ENCODE measurements around the gene SLC15A3.

DNA sequence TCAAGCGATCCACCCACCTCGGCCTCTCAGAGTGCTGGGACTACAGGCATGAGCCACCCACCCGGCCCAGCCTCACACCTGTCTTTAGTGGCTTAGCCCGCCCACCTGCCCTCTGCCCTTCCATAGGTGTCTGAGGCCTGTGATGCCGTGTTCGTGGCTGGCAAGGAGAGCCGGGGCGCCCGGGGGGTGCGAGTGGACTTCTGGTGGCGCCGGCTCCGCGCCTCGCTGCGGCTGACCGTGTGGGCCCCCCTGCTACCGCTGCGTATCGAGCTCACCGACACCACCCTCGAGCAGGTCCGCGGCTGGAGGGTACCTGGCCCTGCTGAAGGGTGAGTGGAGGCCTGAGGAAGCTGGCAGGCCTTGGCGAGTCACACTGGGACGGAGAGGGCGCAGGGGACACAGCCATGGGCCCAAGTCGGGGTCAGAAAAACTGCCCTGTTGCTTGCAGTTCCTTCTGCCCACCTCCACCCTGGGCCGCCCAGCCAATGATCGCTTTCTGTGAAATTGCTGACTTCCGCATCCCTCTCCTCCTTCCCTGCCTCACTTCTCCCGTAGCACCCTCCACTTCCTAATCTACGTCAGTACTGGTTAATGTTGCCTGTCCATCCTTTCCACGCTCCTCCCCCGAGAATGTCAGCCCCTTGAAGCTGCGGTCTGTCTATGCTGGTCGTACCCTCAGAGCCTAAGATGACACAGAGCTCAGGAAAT is 18.4 kb downstream of the SLC15A3 start:
- TF ChIP-seq GATA2 (IDR thresholded peaks at IDR 0.05; ENCODE audit: low read depth, low read length) (no peak), GATA3 (IDR thresholded peaks at IDR 0.05; ENCODE audit: low read depth, low read length) (no peak)
